PC-9 (cell line): ENCODE measurements around the gene ACSL3.

Source experiments
- EZH2 ChIP-seq: fragments of 200-600 bp; sonication (generic); IDR thresholded peaks from 2 replicates; pipeline ENCODE4 v1.8.0; 2017; ENCODE audit warnings: antibody characterized with exemption, low read depth
- TF ChIP-seq, protein P1 (sequence below): fragments of 200-600 bp; sonication (generic); conservative IDR thresholded peaks from 2 replicates; pipeline ENCODE4 v1.6.1; 2017; ENCODE audit warnings: mixed run types, antibody characterized with exemption, mild to moderate bottlenecking, moderate library complexity

DNA sequence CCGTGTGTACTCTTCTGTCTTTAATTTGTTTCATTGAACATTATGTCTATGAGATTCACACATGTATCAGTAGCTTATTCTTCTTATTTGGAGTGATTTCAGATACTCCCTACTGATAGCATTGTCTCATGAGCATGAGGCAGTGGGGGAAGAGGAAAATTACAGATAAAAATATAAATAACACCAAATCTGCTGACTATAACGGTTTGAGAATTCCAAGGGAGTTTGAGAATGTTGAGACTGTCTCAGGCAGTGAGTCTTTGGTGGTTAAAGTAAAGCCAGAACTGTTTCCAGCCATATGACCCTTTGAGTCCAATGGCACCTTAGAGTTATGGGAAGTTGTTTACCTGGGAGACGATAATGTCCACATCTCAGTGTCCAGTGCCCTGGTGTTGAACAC lies 118.6 kb downstream of the ACSL3 start:
- TF ChIP-seq, protein P1, sequence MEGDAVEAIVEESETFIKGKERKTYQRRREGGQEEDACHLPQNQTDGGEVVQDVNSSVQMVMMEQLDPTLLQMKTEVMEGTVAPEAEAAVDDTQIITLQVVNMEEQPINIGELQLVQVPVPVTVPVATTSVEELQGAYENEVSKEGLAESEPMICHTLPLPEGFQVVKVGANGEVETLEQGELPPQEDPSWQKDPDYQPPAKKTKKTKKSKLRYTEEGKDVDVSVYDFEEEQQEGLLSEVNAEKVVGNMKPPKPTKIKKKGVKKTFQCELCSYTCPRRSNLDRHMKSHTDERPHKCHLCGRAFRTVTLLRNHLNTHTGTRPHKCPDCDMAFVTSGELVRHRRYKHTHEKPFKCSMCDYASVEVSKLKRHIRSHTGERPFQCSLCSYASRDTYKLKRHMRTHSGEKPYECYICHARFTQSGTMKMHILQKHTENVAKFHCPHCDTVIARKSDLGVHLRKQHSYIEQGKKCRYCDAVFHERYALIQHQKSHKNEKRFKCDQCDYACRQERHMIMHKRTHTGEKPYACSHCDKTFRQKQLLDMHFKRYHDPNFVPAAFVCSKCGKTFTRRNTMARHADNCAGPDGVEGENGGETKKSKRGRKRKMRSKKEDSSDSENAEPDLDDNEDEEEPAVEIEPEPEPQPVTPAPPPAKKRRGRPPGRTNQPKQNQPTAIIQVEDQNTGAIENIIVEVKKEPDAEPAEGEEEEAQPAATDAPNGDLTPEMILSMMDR: no peak
- no peak for TF ChIP-seq EZH2
